CD4-positive, alpha-beta T cell treated with Interleukin-4 for 1 hour (primary cell): ENCODE data around the gene GDPD4.
"Not testable (repeated sequence)": the region's sequence is repeated elsewhere in the genome, so short reads cannot be mapped to it uniquely, and the experiment has no call there.

Source experiments
- DNase-seq, 2 donors: peaks; one replicate each; pipeline ENCODE4 v3.0.0-alpha.2; 2020 to 2022

The GDPD4 gene

GRCh38 chr11:77301510-77301909 is at the start of gene GDPD4:
Gene GDPD4, minus strand, starts transcription at chr11:77301686. Its CDS starts 16,549 bp downstream, at chr11:77285137.
- no peak for DNase-seq

- no peak for DNase-seq
These were observed 46.5 kb upstream of the GDPD4 start for GRCh38 chr11:77347948-77348347.

- no peak for DNase-seq
These were observed 45.6 kb upstream of the GDPD4 start for GRCh38 chr11:77346906-77347603.

GRCh38 chr11:77345621-77346020 is 44.1 kb upstream of the GDPD4 start:
- DNase-seq, result no peak

- DNase-seq, result no peak
These were observed 39.0 kb upstream of the GDPD4 start for GRCh38 chr11:77340501-77340900.

GRCh38 chr11:77332259-77332658 is 30.8 kb upstream of the GDPD4 start:
- no peak for DNase-seq

GRCh38 chr11:77325159-77325558 is 23.7 kb upstream of the GDPD4 start:
- no peak for DNase-seq

GRCh38 chr11:77324508-77324907 is 23.0 kb upstream of the GDPD4 start:
- no peak for DNase-seq

GRCh38 chr11:77322926-77323590 is 21.6 kb upstream of the GDPD4 start:
- no peak for DNase-seq

- no peak for DNase-seq
These were observed 21.0 kb upstream of the GDPD4 start for GRCh38 chr11:77322506-77322905.

- DNase-seq, result no peak
These were observed 18.9 kb upstream of the GDPD4 start for GRCh38 chr11:77320351-77320750.

- no peak for DNase-seq
These were observed 17.1 kb upstream of the GDPD4 start for GRCh38 chr11:77318600-77318999.

GRCh38 chr11:77316733-77317342 is 15.4 kb upstream of the GDPD4 start:
- DNase-seq, result no peak

- no peak for DNase-seq
These were observed 10.6 kb upstream of the GDPD4 start for GRCh38 chr11:77312107-77312506.

- no peak for DNase-seq
These were observed 10.2 kb upstream of the GDPD4 start for GRCh38 chr11:77311701-77312100.

- no peak for DNase-seq
These were observed 9.2 kb upstream of the GDPD4 start for GRCh38 chr11:77310721-77311120.

- DNase-seq, result no peak
These were observed 8.1 kb upstream of the GDPD4 start for GRCh38 chr11:77309401-77310085.

GRCh38 chr11:77308838-77309237 is 7.4 kb upstream of the GDPD4 start:
- DNase-seq, result no peak

- no peak for DNase-seq
These were observed 1.8 kb upstream of the GDPD4 start for GRCh38 chr11:77303328-77303727.

- DNase-seq, result no peak
These were observed 1.3 kb upstream of the GDPD4 start for GRCh38 chr11:77302752-77303151.

GRCh38 chr11:77300695-77301094 is 791 bp downstream of the GDPD4 start:
- DNase-seq, result no peak

- not testable (repeated sequence) for DNase-seq
These were observed 1.5 kb downstream of the GDPD4 start for GRCh38 chr11:77300028-77300427.

GRCh38 chr11:77299528-77299993 is 1.9 kb downstream of the GDPD4 start:
- no peak for DNase-seq

GRCh38 chr11:77294040-77294439 is 7.4 kb downstream of the GDPD4 start:
- DNase-seq, result no peak
